SKM-1 (cell line): Measurements from ENCODE around the gene PRDM16.

Source experiments
- DNase-seq: peaks from one replicate; lab custom pipeline; 2025; ENCODE audit not compliant: unreplicated experiment; lab: John Stamatoyannopoulos, UW

Gene PRDM16

GRCh38 chr1:3363756-3364155 lies 294.8 kb downstream of the PRDM16 start:
- DNase-seq, result no peak

GRCh38 chr1:3364551-3364950 lies 295.5 kb downstream of the PRDM16 start:
- no peak for DNase-seq

- no peak for DNase-seq
Measured at GRCh38 chr1:3364983-3365382, 296.0 kb downstream of the PRDM16 start.

- DNase-seq, result no peak
Measured at GRCh38 chr1:3365523-3366125, 296.6 kb downstream of the PRDM16 start.

- no peak for DNase-seq
Measured at GRCh38 chr1:3366126-3367051, 297.4 kb downstream of the PRDM16 start.

- DNase-seq, result no peak
Measured at GRCh38 chr1:3367376-3367775, 298.4 kb downstream of the PRDM16 start.

GRCh38 chr1:3368059-3368458 lies 299.1 kb downstream of the PRDM16 start:
- DNase-seq, result no peak

GRCh38 chr1:3368711-3369445 lies 299.9 kb downstream of the PRDM16 start:
- DNase-seq, result no peak

GRCh38 chr1:3369446-3370076 lies 300.6 kb downstream of the PRDM16 start:
- no peak for DNase-seq

- DNase-seq, result no peak
Measured at GRCh38 chr1:3370856-3371703, 302.1 kb downstream of the PRDM16 start.

- DNase-seq, result no peak
Measured at GRCh38 chr1:3372317-3372716, 303.3 kb downstream of the PRDM16 start.

GRCh38 chr1:3373175-3373574 lies 304.2 kb downstream of the PRDM16 start:
- no peak for DNase-seq

GRCh38 chr1:3373700-3374405 lies 304.9 kb downstream of the PRDM16 start:
- no peak for DNase-seq

- no peak for DNase-seq
Measured at GRCh38 chr1:3375245-3375644, 306.2 kb downstream of the PRDM16 start.

GRCh38 chr1:3377166-3377565 lies 308.2 kb downstream of the PRDM16 start:
- no peak for DNase-seq

- DNase-seq, result no peak
Measured at GRCh38 chr1:3377604-3378279, 308.7 kb downstream of the PRDM16 start.

GRCh38 chr1:3378411-3379208 lies 309.6 kb downstream of the PRDM16 start:
- no peak for DNase-seq

GRCh38 chr1:3379934-3380333 lies 310.9 kb downstream of the PRDM16 start:
- no peak for DNase-seq
